ENCODE data around the gene ITGB6.

- no peak for TF ChIP-seq CTCF (IDR thresholded peaks at IDR 0.05; ENCODE audit: insufficient read depth, low read depth, low read length)
- TF ChIP-seq EZH2 (IDR thresholded peaks at IDR 0.05; ENCODE audit: insufficient read depth, low read length) = no peak
These were observed 148.7 kb downstream of the ITGB6 start for GRCh38 chr2:160051371-160051800.

Data from astrocyte (in vitro differentiated cells and primary cell).